IMR-90 (cell line): ENCODE measurements around the gene ZC3H4. TPM values are rescaled to one million over a fixed set of nuclear protein-coding genes. Genes with fewer than 3 reads are reported as not detected.

Source experiments
- ATAC-seq: fragments of 200-7000 bp; cut with Tn5 transposase; 2 replicates; pipeline ENCODE4 v1.9.1; 2020; ENCODE audit warnings: low read depth, mild to moderate bottlenecking, moderate library complexity
- BruUV-seq: library from RNA; stranded (reverse); fragments of 400-500 nt; replicated peaks from 2 replicates; lab custom pipeline; 2021; lab: Mats Ljungman, UMichigan
- CTCF ChIA-PET: fragments of 300-600 bp; formaldehyde crosslinking; extraction: SDS; loops from one replicate; lab custom pipeline; 2021; ENCODE audit warnings: antibody characterized with exemption; lab: Yijun Ruan, JAX
- POLR2A ChIA-PET: fragments of 300-600 bp; sonication (Branson Sonifier 250); formaldehyde crosslinking; loops from one replicate; lab custom pipeline; 2022; ENCODE audit warnings: antibody characterized with exemption; ENCODE audit not compliant: unreplicated experiment; lab: Charles Lee
- DNase-seq: peaks from one replicate; pipeline ENCODE4 v3.0.0; 2013
- H2AFZ ChIP-seq: replicated peaks from 2 replicates; pipeline ENCODE3; 2013; ENCODE audit warnings: low read length, mild to moderate bottlenecking; ENCODE audit not compliant: poor library complexity
- H2AK5ac ChIP-seq: 2 replicates; pipeline ENCODE4 v1.6.1; 2013; ENCODE audit warnings: low read depth, low read length, inconsistent platforms
- H2AK9ac ChIP-seq: replicated peaks from 2 replicates; pipeline ENCODE3; 2013; ENCODE audit warnings: mild to moderate bottlenecking, low read depth, low read length, moderate library complexity; ENCODE audit not compliant: poor library complexity
- H2BK120ac ChIP-seq: 2 replicates; pipeline ENCODE4 v1.6.1; 2013; ENCODE audit warnings: low read depth, low read length, inconsistent platforms
- H2BK15ac ChIP-seq: 3 replicates; pipeline ENCODE4 v1.6.1; 2013; ENCODE audit warnings: low read depth, low read length, inconsistent platforms
- H2BK20ac ChIP-seq: 2 replicates; pipeline ENCODE4 v1.6.1; 2013; ENCODE audit warnings: low read depth, mild to moderate bottlenecking, inconsistent platforms, low read length, moderate library complexity
- H2BK5ac ChIP-seq: 2 replicates; pipeline ENCODE4 v1.6.1; 2013; ENCODE audit warnings: mild to moderate bottlenecking, low read depth, low read length, inconsistent platforms; ENCODE audit not compliant: poor library complexity, severe bottlenecking
- H3K14ac ChIP-seq: replicated peaks from 2 replicates; pipeline ENCODE4 v1.6.1; 2013; ENCODE audit warnings: low read depth, low read length, inconsistent platforms
- H3K18ac ChIP-seq: 2 replicates; pipeline ENCODE4 v1.6.1; 2013; ENCODE audit warnings: low read depth, low read length, control low read depth
- H3K23ac ChIP-seq: 2 replicates; pipeline ENCODE4 v1.6.1; 2013; ENCODE audit warnings: low read depth, low read length, inconsistent platforms
- H3K27ac ChIP-seq: 2 replicates; pipeline ENCODE4 v1.5.1; 2013; ENCODE audit warnings: mild to moderate bottlenecking, control low read depth, low read length; ENCODE audit not compliant: insufficient read depth
- H3K27me3 ChIP-seq: 2 replicates; pipeline ENCODE4 v1.6.1; 2013; ENCODE audit warnings: low read length; ENCODE audit not compliant: control insufficient read depth, insufficient read depth
- H3K36me3 ChIP-seq: 2 replicates; pipeline ENCODE4 v1.6.1; 2013; ENCODE audit warnings: low read length, mixed read lengths; ENCODE audit not compliant: control insufficient read depth, insufficient read depth
- H3K4ac ChIP-seq: 2 replicates; pipeline ENCODE4 v1.6.1; 2013; ENCODE audit warnings: low read depth, low read length, inconsistent platforms
- H3K4me1 ChIP-seq: 2 replicates; pipeline ENCODE4 v1.6.1; 2013; ENCODE audit warnings: low read length, mixed read lengths; ENCODE audit not compliant: control insufficient read depth, insufficient read depth
- H3K4me2 ChIP-seq: 2 replicates; pipeline ENCODE4 v1.6.1; 2013; ENCODE audit warnings: low read depth, mild to moderate bottlenecking, control low read depth, low read length, moderate library complexity
- H3K4me3 ChIP-seq: 2 replicates; pipeline ENCODE4 v1.5.1; 2013; ENCODE audit warnings: low read depth, mild to moderate bottlenecking, control low read depth, low read length, moderate library complexity; ENCODE audit not compliant: insufficient read depth
- H3K56ac ChIP-seq: 2 replicates; pipeline ENCODE4 v1.6.1; 2013; ENCODE audit warnings: low read length, inconsistent platforms; ENCODE audit not compliant: insufficient read depth; ENCODE audit errors: extremely low read depth
- H3K79me1 ChIP-seq, 2 experiments: 2 replicates each; pipeline ENCODE4 v1.6.1; 2013; ENCODE audit warnings: low read length in 2 of 2, inconsistent platforms in 1 of 2, low read depth in 1 of 2
- H3K9ac ChIP-seq: 2 replicates; pipeline ENCODE4 v1.6.1; 2013; ENCODE audit warnings: low read depth, low read length, control low read depth
- H3K9me1 ChIP-seq: 2 replicates; pipeline ENCODE4 v1.6.1; 2013; ENCODE audit warnings: low read length, inconsistent platforms; ENCODE audit not compliant: insufficient read depth
- H3K9me3 ChIP-seq: 2 replicates; pipeline ENCODE4 v1.6.1; 2013; ENCODE audit warnings: low read length; ENCODE audit not compliant: control insufficient read depth, insufficient read depth
- H4K20me1 ChIP-seq: 2 replicates; pipeline ENCODE4 v1.6.1; 2013; ENCODE audit warnings: low read length, inconsistent platforms; ENCODE audit not compliant: insufficient read depth
- H4K5ac ChIP-seq: 2 replicates; pipeline ENCODE4 v1.6.1; 2013; ENCODE audit warnings: mild to moderate bottlenecking, low read depth, low read length, control low read depth
- H4K8ac ChIP-seq, 2 experiments: 2 replicates each; pipeline ENCODE4 v1.6.1; 2013; ENCODE audit warnings: low read depth in 2 of 2, low read length in 2 of 2, control low read depth in 1 of 2, inconsistent platforms in 1 of 2
- H4K91ac ChIP-seq: 2 replicates; pipeline ENCODE4 v1.6.1; 2013; ENCODE audit warnings: low read depth, low read length, inconsistent platforms; ENCODE audit not compliant: insufficient read depth
- BHLHE40 ChIP-seq: fragments of 150-350 bp; IDR thresholded peaks from 2 replicates; pipeline ENCODE4 v1.6.1; 2016; ENCODE audit warnings: mild to moderate bottlenecking, low read depth, low read length
- ELK1 ChIP-seq: fragments of 150-350 bp; IDR thresholded peaks from 2 replicates; pipeline ENCODE4 v1.6.1; 2016; ENCODE audit warnings: low read depth, mild to moderate bottlenecking, low read length, moderate library complexity, borderline replicate concordance
- FOS ChIP-seq: fragments of 150-350 bp; IDR thresholded peaks from 2 replicates; pipeline ENCODE4 v1.6.1; 2016; ENCODE audit warnings: low read depth, low read length
- MAFK ChIP-seq: IDR thresholded peaks from 2 replicates; pipeline ENCODE4 v1.6.1; 2012; ENCODE audit warnings: low read depth, low read length, improper control_type of control experiment
- MXI1 ChIP-seq: IDR thresholded peaks from 2 replicates; pipeline ENCODE4 v1.6.1; 2012; ENCODE audit warnings: low read depth, mild to moderate bottlenecking, low read length, moderate library complexity, borderline replicate concordance
- POLR2A ChIP-seq: IDR thresholded peaks from 2 replicates; pipeline ENCODE4 v1.6.1; 2012; ENCODE audit warnings: mild to moderate bottlenecking, low read depth, low read length
- RCOR1 ChIP-seq: IDR thresholded peaks from 2 replicates; pipeline ENCODE4 v1.6.1; 2012; ENCODE audit warnings: mild to moderate bottlenecking, low read length, improper control_type of control experiment; ENCODE audit not compliant: insufficient replicate concordance
- WGBS, 2 experiments: methylation state at CpG; one replicate each; pipeline versions ENCODE4 v1.1.5 to v1.1.7; 2013; ENCODE audit warnings: missing lambda C conversion rate in 2 of 2; ENCODE audit not compliant: insufficient read length in 1 of 2; ENCODE audit errors: extremely low coverage in 2 of 2; 5-methylcytosine and 5-hydroxymethylcytosine counted together
- dilution Hi-C: fragments of 300-500 bp; cut with HindIII; formaldehyde crosslinking; loops from one replicate; pipeline ENCODE4 v1.14.3; 2018; ENCODE audit warnings: low sequenced_read_pairs; ENCODE audit not compliant: unreplicated experiment
- in situ Hi-C: fragments of 300-500 bp; cut with MboI; formaldehyde crosslinking; loops from 3 replicates; pipeline ENCODE4 v1.14.3; 2019; ENCODE audit warnings: low sequenced_read_pairs, inconsistent platforms, mixed read lengths
- intact Hi-C: fragments of 100-400 bp; cut with micrococcal nuclease; formaldehyde crosslinking; loops from 2 replicates; pipeline ENCODE4 v1.10.0; 2022
- polyA plus RNA-seq, 3 experiments: library from polyadenylated mRNA; depleted of rRNA; stranded (reverse); fragments of >200 nt; gene quantifications; 2 replicates each; pipeline ENCODE4 v1.2.3, GENCODE V29; 2012; ENCODE audit warnings: low replicate concordance in 1 of 3
- total RNA-seq: library from RNA; depleted of rRNA; stranded (reverse); fragments of >200 nt; gene quantifications from 2 replicates; pipeline ENCODE4 v1.2.3, GENCODE V29; 2012

The ZC3H4 gene
- total and polyA plus RNA-seq, 2 of the 4 experiments (the other 2 are of a cell fraction) = 3.9 to 8.9 TPM

- TF ChIP-seq RCOR1 = no peak
- no peak for TF ChIP-seq MXI1
Observed at GRCh38 chr19:47074621-47075020, 39.0 kb downstream of the ZC3H4 start (continued).

GRCh38 chr19:47073574-47073973 lies 40.0 kb downstream of the ZC3H4 start:
- Histone ChIP-seq H3K18ac (no peak overlapping the region), H3K23ac (no peak overlapping the region), H2AFZ (no peak overlapping the region), H3K27ac (no peak overlapping the region), H3K36me3 (peaks cover 65% of the 10 kb centered on the region), H3K14ac (no peak overlapping the region), H4K20me1 (peaks cover 29% of the 10 kb centered on the region), H3K27me3 (no peaks in the 10 kb centered on the region), H2BK15ac (no peak overlapping the region), H3K9ac (no peak overlapping the region), H3K4me1 (0 out of 2 replicates have a peak, but pooled peaks cover 3% of the 10 kb centered on the region), H3K56ac (no peak overlapping the region), H3K79me1 (peaks cover 14 to 63% of the 10 kb centered on the region in 2 experiments; a peak in 3 of 4 replicates), H2BK120ac (no peak overlapping the region), H2AK9ac (no peak overlapping the region), H3K4ac (no peak overlapping the region), H3K9me3 (no peaks in the 10 kb centered on the region), H4K91ac (no peak overlapping the region), H2BK5ac (no peak overlapping the region), H3K4me3 (no peak overlapping the region), H3K4me2 (no peak overlapping the region), H4K5ac (no peak overlapping the region), H2AK5ac (no peak overlapping the region), H3K9me1 (peaks cover 8% of the 10 kb centered on the region; the same call in 1 of the 2 replicates), H2BK20ac (no peak overlapping the region), H4K8ac (no peak overlapping the region)
- 97% methylated on average over 6 of the region's 10 CpGs; no CpG with 5 or more reads in 1 of the 2 experiments for WGBS, 2 experiments
- POLR2A ChIA-PET = no interaction called here
- DNase-seq (no peak), ATAC-seq (no peak)
- no TSS peak for BruUV-seq
- intact Hi-C loops = no loop called here
- dilution Hi-C loops = no loop called here
- TF ChIP-seq MAFK = no peak
- no peak for TF ChIP-seq FOS
- TF ChIP-seq BHLHE40 = no peak
- TF ChIP-seq POLR2A = no peak
- no peak for TF ChIP-seq RCOR1
- TF ChIP-seq ELK1 = no peak
- CTCF ChIA-PET = no interaction called here
- in situ Hi-C loops = no loop called here
